GM10266 (cell line): Measurements from ENCODE around the gene WNT3A.

ENCODE experiments used
- DNase-seq: peaks from one replicate; pipeline ENCODE4 v3.0.0; 2012; ENCODE audit errors: extremely low spot score
- TF ChIP-seq, protein P1 (sequence below): IDR thresholded peaks from 2 replicates; pipeline ENCODE4 v1.5.1; 2012; ENCODE audit warnings: mild to moderate bottlenecking, low read depth; ENCODE audit not compliant: control insufficient read depth, insufficient read depth; ENCODE audit errors: missing control alignments

WNT3A gene

GRCh38 chr1:228104526-228105269 is 97.9 kb downstream of the WNT3A start:
- TF ChIP-seq, protein P1, sequence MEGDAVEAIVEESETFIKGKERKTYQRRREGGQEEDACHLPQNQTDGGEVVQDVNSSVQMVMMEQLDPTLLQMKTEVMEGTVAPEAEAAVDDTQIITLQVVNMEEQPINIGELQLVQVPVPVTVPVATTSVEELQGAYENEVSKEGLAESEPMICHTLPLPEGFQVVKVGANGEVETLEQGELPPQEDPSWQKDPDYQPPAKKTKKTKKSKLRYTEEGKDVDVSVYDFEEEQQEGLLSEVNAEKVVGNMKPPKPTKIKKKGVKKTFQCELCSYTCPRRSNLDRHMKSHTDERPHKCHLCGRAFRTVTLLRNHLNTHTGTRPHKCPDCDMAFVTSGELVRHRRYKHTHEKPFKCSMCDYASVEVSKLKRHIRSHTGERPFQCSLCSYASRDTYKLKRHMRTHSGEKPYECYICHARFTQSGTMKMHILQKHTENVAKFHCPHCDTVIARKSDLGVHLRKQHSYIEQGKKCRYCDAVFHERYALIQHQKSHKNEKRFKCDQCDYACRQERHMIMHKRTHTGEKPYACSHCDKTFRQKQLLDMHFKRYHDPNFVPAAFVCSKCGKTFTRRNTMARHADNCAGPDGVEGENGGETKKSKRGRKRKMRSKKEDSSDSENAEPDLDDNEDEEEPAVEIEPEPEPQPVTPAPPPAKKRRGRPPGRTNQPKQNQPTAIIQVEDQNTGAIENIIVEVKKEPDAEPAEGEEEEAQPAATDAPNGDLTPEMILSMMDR: no peak
- DNase-seq: peak; percentile 5

- no peak for DNase-seq
- TF ChIP-seq, protein P1: no peak
These were observed 98.6 kb downstream of the WNT3A start for GRCh38 chr1:228105270-228105995.

DNA sequence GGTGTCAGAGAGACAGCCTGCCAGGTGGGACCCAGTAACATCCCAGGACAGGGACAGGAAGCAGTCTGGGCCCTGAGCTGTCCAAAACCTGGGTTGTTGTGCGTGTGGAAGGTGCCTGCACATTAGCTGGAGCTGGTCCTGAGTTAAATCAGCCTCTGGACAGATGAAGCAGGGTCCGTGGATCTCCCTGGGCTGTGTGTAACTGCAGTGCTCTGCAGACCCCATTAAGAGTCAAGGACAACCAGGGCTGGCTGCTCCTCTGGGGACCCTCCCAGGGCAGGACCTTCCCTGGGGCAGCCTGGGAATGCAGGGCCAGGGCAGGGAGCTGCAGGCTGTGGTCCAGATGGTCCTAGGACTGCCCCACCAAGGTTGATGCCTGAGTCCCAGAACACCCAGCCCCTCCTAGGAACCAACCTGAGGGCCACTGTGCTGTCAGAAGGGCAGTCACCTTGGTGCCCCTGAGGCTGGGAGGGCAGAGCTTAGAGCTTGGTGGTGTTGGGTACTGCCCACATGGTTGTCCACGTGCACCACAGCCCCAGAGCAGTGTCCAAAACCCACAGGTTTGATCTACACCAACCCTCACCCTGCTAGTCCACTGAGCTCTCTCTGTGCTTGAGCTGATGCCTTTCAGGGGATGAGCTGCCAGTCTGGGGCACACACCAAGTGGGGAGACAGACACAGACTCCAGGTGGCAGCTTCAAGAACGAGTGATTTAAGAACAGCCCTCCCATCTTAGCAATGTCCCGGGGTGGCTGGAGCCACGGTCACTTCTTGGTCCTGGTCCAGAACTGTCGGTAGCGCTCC is 99.4 kb downstream of the WNT3A start:
- TF ChIP-seq, protein P1: no peak

DNA sequence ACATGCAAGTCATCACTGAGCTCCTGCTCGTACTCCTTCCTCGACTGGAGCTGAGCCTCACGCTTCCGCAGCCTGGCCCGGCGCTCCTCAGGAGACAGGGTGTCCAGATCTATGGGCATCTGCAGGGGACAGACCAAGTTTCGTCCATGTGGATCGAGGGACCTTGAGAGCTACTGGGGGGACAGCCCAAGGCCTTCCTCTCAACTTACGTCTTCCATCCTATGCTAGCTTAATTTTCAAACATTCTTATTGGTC is 99.9 kb downstream of the WNT3A start:
- no peak for DNase-seq

More for the DNA sequence above, 99.4 kb downstream of the WNT3A start:
- no peak for DNase-seq

GRCh38 chr1:228107636-228108035 is 100.8 kb downstream of the WNT3A start:
- no peak for DNase-seq
- TF ChIP-seq, protein P1: no peak

More for the DNA sequence above, 99.9 kb downstream of the WNT3A start:
- TF ChIP-seq, protein P1: no peak

GRCh38 chr1:228108055-228108690 is 101.4 kb downstream of the WNT3A start:
- TF ChIP-seq, protein P1: no peak
- DNase-seq: no peak
